Measurements from ENCODE around the gene ENDOV. TPM values are rescaled to one million over a fixed set of nuclear protein-coding genes. Genes with fewer than 3 reads are reported as not detected.

Gene ENDOV
- total RNA-seq, 4 donors from 2014 or later: 17.1 to 47.8 (median 19.3) TPM

GRCh38 chr17:80481284-80482057 lies 66.5 kb downstream of the ENDOV start:
- 63% methylated on average over 11 of the region's 21 CpGs for WGBS
- no peak for DNase-seq (ENCODE audit: low spot score in 2 of 2)
- Histone ChIP-seq H3K4me1 (peaks cover 27% of the 10 kb centered on the region), H3K4me3 (no peak overlapping the region), H3K36me3 (no peaks in the 10 kb centered on the region), H3K27me3 (peaks cover 94% of the 10 kb centered on the region), H3K9me3 (no peaks in the 10 kb centered on the region), H3K27ac (no peak overlapping the region)
- TF ChIP-seq EP300 (IDR thresholded peaks at IDR 0.05) (no peak), POLR2AphosphoS5 (IDR thresholded peaks at IDR 0.05) (no peak), POLR2A (IDR thresholded peaks at IDR 0.05) (no peak)
- TF ChIP-seq, protein P1, sequence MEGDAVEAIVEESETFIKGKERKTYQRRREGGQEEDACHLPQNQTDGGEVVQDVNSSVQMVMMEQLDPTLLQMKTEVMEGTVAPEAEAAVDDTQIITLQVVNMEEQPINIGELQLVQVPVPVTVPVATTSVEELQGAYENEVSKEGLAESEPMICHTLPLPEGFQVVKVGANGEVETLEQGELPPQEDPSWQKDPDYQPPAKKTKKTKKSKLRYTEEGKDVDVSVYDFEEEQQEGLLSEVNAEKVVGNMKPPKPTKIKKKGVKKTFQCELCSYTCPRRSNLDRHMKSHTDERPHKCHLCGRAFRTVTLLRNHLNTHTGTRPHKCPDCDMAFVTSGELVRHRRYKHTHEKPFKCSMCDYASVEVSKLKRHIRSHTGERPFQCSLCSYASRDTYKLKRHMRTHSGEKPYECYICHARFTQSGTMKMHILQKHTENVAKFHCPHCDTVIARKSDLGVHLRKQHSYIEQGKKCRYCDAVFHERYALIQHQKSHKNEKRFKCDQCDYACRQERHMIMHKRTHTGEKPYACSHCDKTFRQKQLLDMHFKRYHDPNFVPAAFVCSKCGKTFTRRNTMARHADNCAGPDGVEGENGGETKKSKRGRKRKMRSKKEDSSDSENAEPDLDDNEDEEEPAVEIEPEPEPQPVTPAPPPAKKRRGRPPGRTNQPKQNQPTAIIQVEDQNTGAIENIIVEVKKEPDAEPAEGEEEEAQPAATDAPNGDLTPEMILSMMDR (IDR thresholded peaks at IDR 0.05): no peak

- WGBS: 100% methylated on average over 1 of the region's 4 CpGs
- H3K4me1 ChIP-seq: peaks cover 22% of the 10 kb centered on the region
- no peak overlapping the region for H3K27ac ChIP-seq
- DNase-seq (ENCODE audit: low spot score in 2 of 2): no peak
- H3K4me3 ChIP-seq: no peak overlapping the region
- TF ChIP-seq POLR2A (IDR thresholded peaks at IDR 0.05) (no peak), EP300 (IDR thresholded peaks at IDR 0.05) (no peak), POLR2AphosphoS5 (IDR thresholded peaks at IDR 0.05) (no peak)
- TF ChIP-seq, protein P1 (IDR thresholded peaks at IDR 0.05): no peak
- no peaks in the 10 kb centered on the region for H3K36me3 ChIP-seq
- no peaks in the 10 kb centered on the region for H3K9me3 ChIP-seq
- peaks cover 94% of the 10 kb centered on the region for H3K27me3 ChIP-seq
These were observed 67.0 kb downstream of the ENDOV start for GRCh38 chr17:80482058-80482318.

DNA sequence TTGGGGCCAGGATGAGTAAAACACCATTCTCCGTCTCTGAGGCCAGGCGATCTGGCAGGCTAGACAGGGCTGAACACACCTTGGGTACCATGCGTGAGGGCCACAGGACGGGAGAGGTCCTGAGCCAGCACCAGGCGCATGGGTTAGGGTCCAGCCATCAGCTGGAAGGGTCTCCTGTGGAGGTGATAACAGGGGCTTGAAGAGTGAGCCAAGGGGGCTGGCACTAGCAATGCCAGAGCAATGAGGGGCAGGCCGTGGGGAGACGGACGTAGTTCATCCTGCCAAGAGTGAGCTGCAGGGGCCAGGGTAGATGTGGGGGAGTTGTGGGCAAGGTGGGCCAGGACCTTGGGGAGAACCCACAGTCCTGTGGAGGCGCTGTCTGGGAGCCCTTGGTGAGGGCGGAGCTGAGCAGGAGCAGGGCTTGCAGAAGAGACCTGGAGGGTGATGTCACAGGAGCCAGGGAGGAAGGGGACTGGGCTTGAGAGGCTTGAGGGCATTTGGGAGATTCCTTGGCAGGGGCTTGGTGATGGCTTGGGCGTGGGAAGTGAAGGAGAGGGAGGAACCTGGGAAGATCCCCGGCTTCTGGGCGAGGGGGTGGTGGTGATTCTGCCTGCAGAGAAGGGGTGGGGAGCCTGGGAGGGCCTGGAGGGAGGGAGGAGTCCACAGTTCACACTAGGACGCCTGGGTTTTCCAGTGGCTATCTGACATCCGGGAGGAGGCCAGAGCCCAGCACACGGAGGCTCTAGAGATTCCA lies 67.8 kb downstream of the ENDOV start:
- peaks cover 94% of the 10 kb centered on the region for H3K27me3 ChIP-seq

DNA sequence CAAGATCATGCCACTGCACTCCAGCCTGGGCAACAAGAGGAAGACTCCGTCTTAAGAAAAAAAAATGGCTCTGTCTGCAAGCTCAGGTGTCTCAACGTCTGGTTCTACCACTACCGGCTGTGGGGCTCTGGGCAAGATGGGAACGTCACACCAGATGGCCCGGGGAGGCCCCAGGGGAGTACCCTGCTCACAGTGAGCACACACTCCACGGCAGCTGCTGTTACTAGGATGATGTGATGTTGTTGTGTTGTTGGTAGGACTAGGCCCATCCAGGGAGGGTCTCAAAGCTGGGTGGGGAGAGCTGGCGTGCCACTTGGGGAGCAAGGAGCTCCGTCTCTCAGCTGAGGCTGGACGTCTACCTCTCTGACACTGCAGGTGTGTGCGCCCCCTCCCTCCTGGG lies 70.9 kb downstream of the ENDOV start:
- WGBS: 89% methylated on average over 3 of the region's 10 CpGs
- Histone ChIP-seq H3K36me3 (no peaks in the 10 kb centered on the region), H3K4me3 (no peak overlapping the region), H3K4me1 (no peaks in the 10 kb centered on the region), H3K27ac (no peak overlapping the region), H3K9me3 (no peaks in the 10 kb centered on the region), H3K27me3 (peaks cover 74% of the 10 kb centered on the region)
- DNase-seq (ENCODE audit: low spot score in 2 of 2): no peak
- no peak for TF ChIP-seq POLR2AphosphoS5 (IDR thresholded peaks at IDR 0.05)
- TF ChIP-seq, protein P1 (IDR thresholded peaks at IDR 0.05): no peak
- TF ChIP-seq EP300 (IDR thresholded peaks at IDR 0.05): no peak
- TF ChIP-seq POLR2A (IDR thresholded peaks at IDR 0.05): no peak

More for the DNA sequence above, 67.8 kb downstream of the ENDOV start:
- DNase-seq (ENCODE audit: low spot score in 2 of 2): no peak
- 43% methylated on average over 14 of the region's 16 CpGs for WGBS
- Histone ChIP-seq H3K36me3 (no peaks in the 10 kb centered on the region), H3K4me1 (peaks cover 15% of the 10 kb centered on the region), H3K9me3 (no peaks in the 10 kb centered on the region), H3K4me3 (no peak overlapping the region), H3K27ac (no peak overlapping the region)
- TF ChIP-seq, protein P1 (IDR thresholded peaks at IDR 0.05): no peak
- TF ChIP-seq POLR2A (IDR thresholded peaks at IDR 0.05): no peak
- TF ChIP-seq EP300 (IDR thresholded peaks at IDR 0.05): no peak
- TF ChIP-seq POLR2AphosphoS5 (IDR thresholded peaks at IDR 0.05): no peak

DNA sequence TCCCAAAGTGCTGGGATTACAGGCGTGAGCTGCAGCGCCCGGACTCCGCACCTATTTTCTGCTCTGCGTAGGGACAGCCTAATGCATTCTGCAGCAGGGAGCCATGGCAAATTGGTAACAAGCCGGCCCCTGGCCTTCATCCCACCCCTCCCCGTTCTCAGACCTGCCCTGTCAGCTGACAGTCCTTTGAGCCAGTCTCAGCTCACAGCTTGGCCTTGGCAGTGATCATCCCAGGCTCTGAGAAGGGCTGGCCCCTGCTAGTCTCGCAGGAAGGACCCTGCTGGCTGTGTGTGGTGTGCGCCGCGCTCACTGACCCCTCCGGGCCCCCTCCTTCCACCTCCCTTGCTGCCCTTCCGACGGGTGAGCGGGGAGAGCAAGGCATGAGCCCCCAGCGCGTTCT lies 71.7 kb downstream of the ENDOV start:
- H3K4me1 ChIP-seq: no peaks in the 10 kb centered on the region
- H3K9me3 ChIP-seq: no peaks in the 10 kb centered on the region
- no peak overlapping the region for H3K27ac ChIP-seq
- no peak for DNase-seq (ENCODE audit: low spot score in 2 of 2)
- no peak for TF ChIP-seq EP300 (IDR thresholded peaks at IDR 0.05)
- TF ChIP-seq, protein P1 (IDR thresholded peaks at IDR 0.05): no peak
- no peak for TF ChIP-seq POLR2A (IDR thresholded peaks at IDR 0.05)
- TF ChIP-seq POLR2AphosphoS5 (IDR thresholded peaks at IDR 0.05): no peak
- H3K4me3 ChIP-seq: no peak overlapping the region
- peaks cover 72% of the 10 kb centered on the region for H3K27me3 ChIP-seq
- 41% methylated on average over 15 of the region's 17 CpGs for WGBS
- H3K36me3 ChIP-seq: no peaks in the 10 kb centered on the region

Data from suprapubic skin (tissue), 4 donors.